CD8-positive, alpha-beta memory T cell (primary cell): ENCODE measurements around the gene RBM24. TPM values are rescaled to one million over a fixed set of nuclear protein-coding genes. Genes with fewer than 3 reads are reported as not detected.
A peak's percentile ranks its signal among the peaks of the same experiment; 100 is the strongest.

Source experiments
- CTCF ChIA-PET: fragments of 350-600 bp; sonication (Branson Sonifier 250); formaldehyde crosslinking; loops from one replicate; lab custom pipeline; 2021; ENCODE audit warnings: antibody characterized with exemption; lab: Charles Lee
- POLR2A ChIA-PET: fragments of 350-600 bp; sonication (Branson Sonifier 250); formaldehyde crosslinking; loops from one replicate; lab custom pipeline; 2021; ENCODE audit warnings: antibody characterized with exemption; lab: Charles Lee
- DNase-seq, 5 donors: peaks; one replicate each; pipeline versions ENCODE4 v3.0.0 to v3.0.0-alpha.2; 2020 to 2022; ENCODE audit warnings: mixed read lengths in 1 of 5
- H3K27ac ChIP-seq: one replicate; pipeline ENCODE4 v1.7.0; 2013; ENCODE audit warnings: low read depth, mild to moderate bottlenecking, low read length, moderate library complexity
- H3K27me3 ChIP-seq: 2 replicates; pipeline ENCODE4 v1.7.0; 2013; ENCODE audit warnings: low read length, mild to moderate bottlenecking; ENCODE audit not compliant: insufficient read depth, poor library complexity, severe bottlenecking
- H3K36me3 ChIP-seq: 2 replicates; pipeline ENCODE4 v1.7.0; 2013; ENCODE audit warnings: mild to moderate bottlenecking, low read length, moderate library complexity; ENCODE audit not compliant: insufficient read depth
- H3K4me1 ChIP-seq: 2 replicates; pipeline ENCODE4 v1.7.0; 2013; ENCODE audit warnings: mild to moderate bottlenecking, low read length, moderate library complexity; ENCODE audit not compliant: insufficient read depth
- H3K4me3 ChIP-seq: 2 replicates; pipeline ENCODE4 v1.7.0; 2013; ENCODE audit warnings: mild to moderate bottlenecking, low read length
- H3K9me3 ChIP-seq: 2 replicates; pipeline ENCODE4 v1.7.0; 2013; ENCODE audit warnings: mild to moderate bottlenecking, low read length
- H3K27ac Mint-ChIP-seq, 8 donors: one replicate each; pipeline ENCODE4 v1.8.0; 2020 to 2021; ENCODE audit warnings: mixed read lengths in 8 of 8, mild to moderate bottlenecking in 6 of 8, inconsistent platforms in 3 of 8, moderate library complexity in 3 of 8
- H3K27me3 Mint-ChIP-seq, 2 donors: one replicate each; pipeline ENCODE4 v1.8.0; 2020 to 2021; ENCODE audit warnings: mixed read lengths in 2 of 2, mild to moderate bottlenecking in 1 of 2, moderate library complexity in 1 of 2
- H3K36me3 Mint-ChIP-seq, 3 donors: one replicate each; pipeline ENCODE4 v1.8.0; 2020 to 2021; ENCODE audit warnings: mixed read lengths in 3 of 3, inconsistent platforms in 1 of 3, mild to moderate bottlenecking in 1 of 3
- H3K4me1 Mint-ChIP-seq, 3 donors: one replicate each; pipeline ENCODE4 v1.8.0; 2020 to 2021; ENCODE audit warnings: mixed read lengths in 3 of 3, inconsistent platforms in 1 of 3, mild to moderate bottlenecking in 1 of 3
- H3K4me3 Mint-ChIP-seq, 7 donors: one replicate each; pipeline ENCODE4 v1.8.0; 2020 to 2021; ENCODE audit warnings: mixed read lengths in 7 of 7, mild to moderate bottlenecking in 6 of 7, moderate library complexity in 4 of 7, inconsistent platforms in 2 of 7
- H3K9me3 Mint-ChIP-seq, 5 donors: one replicate each; pipeline ENCODE4 v1.8.0; 2020 to 2022; ENCODE audit warnings: mixed read lengths in 5 of 5, mild to moderate bottlenecking in 3 of 5, moderate library complexity in 2 of 5, inconsistent platforms in 1 of 5
- polyA plus RNA-seq: library from polyadenylated mRNA; unstranded; fragments of 300-500 nt; fragmentation: Illumina TruSeq; gene quantifications from one replicate; pipeline ENCODE4 v1.2.3, GENCODE V29; 2021
- total RNA-seq, 2 experiments: library from RNA; stranded (reverse); gene quantifications; one replicate each; pipeline ENCODE4 v1.2.3, GENCODE V29; 2021

RBM24 gene
- total and polyA plus RNA-seq, 3 experiments from 2014 or later, result 0.74 TPM; not detected in 2

DNA sequence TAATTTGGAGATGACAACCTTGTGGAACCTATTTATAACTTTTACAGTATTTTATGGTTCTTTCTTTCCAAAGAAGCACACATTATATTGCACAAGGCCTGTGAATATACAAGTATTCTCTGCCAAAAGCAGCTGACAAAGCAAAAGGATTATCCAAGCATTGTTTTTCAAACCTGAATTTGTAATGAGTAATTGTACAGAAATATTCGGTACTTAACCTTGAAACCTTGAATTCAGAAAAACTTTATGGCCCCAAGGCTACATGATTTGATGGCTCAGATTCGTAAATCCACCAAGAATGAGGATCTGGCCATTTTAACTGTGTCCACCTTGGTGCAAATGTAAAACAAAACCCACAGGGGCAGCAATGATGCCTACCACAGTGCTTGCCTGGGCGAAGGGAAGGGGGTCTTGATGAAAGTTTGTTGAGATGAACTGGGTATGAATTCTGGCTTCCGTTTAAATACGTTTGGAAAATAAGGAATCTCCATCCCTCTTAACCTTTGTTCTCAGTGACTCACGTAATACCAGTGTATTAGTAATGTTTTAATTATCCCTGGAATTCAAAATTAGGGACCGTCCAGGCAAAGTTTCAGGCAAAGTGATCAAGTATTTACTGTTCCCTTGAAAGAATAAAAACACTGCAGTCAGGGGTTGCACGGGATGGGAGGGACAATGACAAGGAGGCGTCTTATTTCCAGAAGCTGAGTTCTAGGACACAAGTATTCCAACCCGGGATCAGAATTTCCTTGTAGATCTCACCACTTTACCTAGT lies 2.7 kb upstream of the RBM24 start:
- Mint-ChIP-seq H3K4me1 (peaks cover 9 to 19% (median 12%) of the 10 kb centered on the region in 3 donors), H3K27ac (no peak overlapping the region), H3K27me3 (peaks cover 39 to 75% of the 10 kb centered on the region in 2 donors), H3K4me3 (no peak overlapping the region), H3K9me3 (peaks cover 0 to 5% (median 0%) of the 10 kb centered on the region in 5 donors), H3K36me3 (peaks cover 0 to 7% (median 0%) of the 10 kb centered on the region in 3 donors)
- ChIA-PET POLR2A (no interaction called here), CTCF (no interaction called here)
- H3K9me3 ChIP-seq, result no peaks in the 10 kb centered on the region
- H3K4me1 ChIP-seq, result no peaks in the 10 kb centered on the region
- H3K27ac ChIP-seq, result no peak overlapping the region
- H3K27me3 ChIP-seq, result peaks cover 10% of the 10 kb centered on the region
- no peaks in the 10 kb centered on the region for H3K36me3 ChIP-seq
- no peak for DNase-seq
- H3K4me3 ChIP-seq, result no peak overlapping the region

DNA sequence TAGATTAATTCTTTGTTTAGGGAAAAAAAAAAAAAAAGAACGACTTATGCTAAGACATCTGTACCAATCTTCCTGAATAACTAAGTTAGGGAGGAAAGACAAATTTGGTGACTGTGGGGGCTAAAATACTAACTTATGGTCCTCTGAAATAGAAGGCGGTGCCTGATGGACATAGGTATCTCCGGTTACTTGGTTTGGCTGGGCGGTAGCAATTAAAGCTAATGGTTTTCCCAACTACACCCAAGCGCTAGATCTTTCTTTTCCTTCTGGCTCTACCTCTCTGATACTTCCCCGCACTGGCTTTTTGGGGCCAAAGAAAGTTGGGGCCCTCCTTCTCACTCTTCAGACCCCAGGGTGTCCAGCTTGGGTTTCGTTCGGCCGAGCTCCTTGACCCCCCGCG lies 1.0 kb upstream of the RBM24 start:
- POLR2A ChIA-PET, result no interaction called here
- Mint-ChIP-seq H3K4me1 (peaks cover 9 to 19% (median 12%) of the 10 kb centered on the region in 3 donors), H3K4me3 (peak overlapping the region in 4 of 7 donors; percentile 9 to 59 (median 13)), H3K36me3 (peaks cover 0 to 7% (median 0%) of the 10 kb centered on the region in 3 donors), H3K27me3 (peaks cover 47 to 78% of the 10 kb centered on the region in 2 donors), H3K27ac (no peak overlapping the region), H3K9me3 (peaks cover 0 to 5% (median 0%) of the 10 kb centered on the region in 5 donors)
- no peak overlapping the region for H3K4me3 ChIP-seq
- H3K9me3 ChIP-seq, result no peaks in the 10 kb centered on the region
- CTCF ChIA-PET, result no interaction called here
- DNase-seq, result no peak
- no peaks in the 10 kb centered on the region for H3K36me3 ChIP-seq
- no peak overlapping the region for H3K27ac ChIP-seq
- H3K27me3 ChIP-seq, result peaks cover 10% of the 10 kb centered on the region
- H3K4me1 ChIP-seq, result no peaks in the 10 kb centered on the region

DNA sequence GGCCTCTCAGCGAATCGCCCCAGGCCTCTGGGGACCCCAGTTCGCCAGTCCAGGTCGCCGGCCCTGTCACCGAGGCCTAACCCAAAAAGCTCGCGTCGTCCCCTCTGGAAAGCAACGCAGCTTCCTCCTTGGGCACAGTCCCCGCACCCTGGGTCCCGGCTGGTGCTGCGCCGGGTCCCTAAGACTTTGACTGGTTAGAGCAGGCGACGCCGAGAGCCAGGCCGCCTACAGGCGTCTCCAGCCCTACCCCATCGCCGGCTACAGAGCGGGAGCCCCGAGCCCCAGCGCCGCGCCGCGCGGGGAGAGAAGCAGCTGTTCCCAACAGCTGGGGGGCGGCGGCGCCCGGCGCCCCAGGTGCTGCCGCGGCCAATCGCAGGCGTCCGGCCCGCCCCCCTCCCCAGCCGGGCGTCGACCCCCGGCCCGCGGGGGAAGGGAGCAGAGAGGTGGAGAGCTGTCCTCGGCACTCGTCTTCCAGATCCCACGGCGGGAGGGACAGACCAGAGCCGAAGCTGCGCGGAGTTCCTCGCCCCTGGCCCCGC lies 540 bp upstream of the RBM24 start:
- ChIA-PET CTCF (no interaction called here), POLR2A (no interaction called here)
- Mint-ChIP-seq H3K27me3 (peaks cover 48 to 79% of the 10 kb centered on the region in 2 donors), H3K9me3 (peaks cover 0 to 5% (median 0%) of the 10 kb centered on the region in 5 donors), H3K4me3 (peak overlapping the region in 3 of 7 donors; percentile 13 to 71 (median 59)), H3K36me3 (peaks cover 0 to 7% (median 0%) of the 10 kb centered on the region in 3 donors), H3K4me1 (peaks cover 9 to 19% (median 12%) of the 10 kb centered on the region in 3 donors), H3K27ac (no peak overlapping the region)
- no peaks in the 10 kb centered on the region for H3K4me1 ChIP-seq
- H3K4me3 ChIP-seq, result no peak overlapping the region
- no peaks in the 10 kb centered on the region for H3K9me3 ChIP-seq
- no peak overlapping the region for H3K27ac ChIP-seq
- peaks cover 10% of the 10 kb centered on the region for H3K27me3 ChIP-seq
- DNase-seq, result no peak
- H3K36me3 ChIP-seq, result no peaks in the 10 kb centered on the region

DNA sequence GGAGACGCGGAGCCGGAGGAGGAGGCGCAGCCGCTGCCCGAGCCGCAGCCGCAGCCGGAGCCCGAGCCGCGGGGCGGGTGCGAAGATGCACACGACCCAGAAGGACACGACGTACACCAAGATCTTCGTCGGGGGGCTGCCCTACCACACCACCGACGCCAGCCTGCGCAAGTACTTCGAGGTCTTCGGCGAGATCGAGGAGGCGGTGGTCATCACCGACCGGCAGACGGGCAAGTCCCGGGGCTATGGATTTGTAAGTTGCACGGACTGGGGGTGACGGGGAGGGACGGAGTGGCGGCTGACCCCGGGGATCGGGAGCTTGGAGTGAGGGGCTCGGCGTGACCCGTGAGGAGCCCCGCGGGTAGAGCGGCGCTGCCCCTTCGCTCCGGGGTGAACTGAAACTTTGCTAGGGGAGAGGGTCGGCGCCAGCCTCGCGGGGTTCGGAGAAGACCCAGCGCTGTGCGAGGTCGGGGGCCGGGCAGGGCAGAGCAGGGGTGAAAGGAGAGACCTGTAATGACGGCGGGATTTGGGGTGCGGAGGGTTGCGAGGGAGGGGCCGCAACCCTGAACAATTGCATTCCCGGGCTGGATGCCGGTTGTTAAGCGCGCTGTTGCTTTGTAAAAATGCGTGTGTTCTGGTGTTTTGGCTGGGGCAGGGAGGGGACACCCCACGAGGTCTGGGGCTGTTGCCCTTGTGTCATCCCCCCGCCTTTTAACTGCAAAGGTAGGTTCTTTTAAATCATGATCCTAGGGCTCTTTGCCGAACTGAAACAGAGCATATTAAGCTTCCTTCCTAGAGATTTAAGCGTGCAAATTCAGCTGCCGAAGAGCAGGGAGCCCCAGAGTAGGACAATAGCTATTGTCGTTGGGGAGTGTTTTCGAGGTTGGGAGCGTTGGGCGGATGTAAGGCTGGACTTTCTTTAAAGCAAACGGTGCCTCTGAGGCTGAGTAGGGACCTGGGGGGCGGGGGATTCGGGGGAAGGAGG lies 628 bp downstream of the RBM24 start:
- Histone ChIP-seq H3K4me1 (no peaks in the 10 kb centered on the region), H3K36me3 (no peaks in the 10 kb centered on the region), H3K27me3 (peaks cover 10% of the 10 kb centered on the region), H3K9me3 (no peaks in the 10 kb centered on the region), H3K27ac (no peak overlapping the region), H3K4me3 (no peak overlapping the region)
- ChIA-PET POLR2A (no interaction called here), CTCF (no interaction called here)
- no peak for DNase-seq
- peaks cover 50 to 80% of the 10 kb centered on the region in 2 donors for H3K27me3 Mint-ChIP-seq
- H3K4me3 Mint-ChIP-seq, result peak overlapping the region; percentile 73 to 89 (median 81)
- H3K36me3 Mint-ChIP-seq, result peaks cover 0 to 7% (median 0%) of the 10 kb centered on the region in 3 donors
- peak overlapping the region in 2 of 8 donors; percentile 26 to 53 for H3K27ac Mint-ChIP-seq
- H3K9me3 Mint-ChIP-seq, result peaks cover 0 to 3% (median 0%) of the 10 kb centered on the region in 5 donors
- H3K4me1 Mint-ChIP-seq, result peaks cover 9 to 19% (median 12%) of the 10 kb centered on the region in 3 donors

- CTCF ChIA-PET, result no interaction called here
- H3K4me1 Mint-ChIP-seq, result peaks cover 9 to 19% (median 12%) of the 10 kb centered on the region in 3 donors
- peaks cover 0 to 7% (median 0%) of the 10 kb centered on the region in 3 donors for H3K36me3 Mint-ChIP-seq
- POLR2A ChIA-PET, result no interaction called here
- H3K27ac ChIP-seq, result no peak overlapping the region
- no peaks in the 10 kb centered on the region for H3K9me3 ChIP-seq
- H3K27ac Mint-ChIP-seq, result no peak overlapping the region
- peaks cover 49 to 78% of the 10 kb centered on the region in 2 donors for H3K27me3 Mint-ChIP-seq
- H3K4me1 ChIP-seq, result no peaks in the 10 kb centered on the region
- no peaks in the 10 kb centered on the region for H3K36me3 ChIP-seq
- peaks cover 10% of the 10 kb centered on the region for H3K27me3 ChIP-seq
- peaks cover 0 to 3% (median 0%) of the 10 kb centered on the region in 5 donors for H3K9me3 Mint-ChIP-seq
- H3K4me3 ChIP-seq, result no peak overlapping the region
- DNase-seq, result no peak
- H3K4me3 Mint-ChIP-seq, result peak overlapping the region in 5 of 7 donors; percentile 17 to 63 (median 42)
Measured at GRCh38 chr6:17283074-17283473, 1.9 kb downstream of the RBM24 start.

DNA sequence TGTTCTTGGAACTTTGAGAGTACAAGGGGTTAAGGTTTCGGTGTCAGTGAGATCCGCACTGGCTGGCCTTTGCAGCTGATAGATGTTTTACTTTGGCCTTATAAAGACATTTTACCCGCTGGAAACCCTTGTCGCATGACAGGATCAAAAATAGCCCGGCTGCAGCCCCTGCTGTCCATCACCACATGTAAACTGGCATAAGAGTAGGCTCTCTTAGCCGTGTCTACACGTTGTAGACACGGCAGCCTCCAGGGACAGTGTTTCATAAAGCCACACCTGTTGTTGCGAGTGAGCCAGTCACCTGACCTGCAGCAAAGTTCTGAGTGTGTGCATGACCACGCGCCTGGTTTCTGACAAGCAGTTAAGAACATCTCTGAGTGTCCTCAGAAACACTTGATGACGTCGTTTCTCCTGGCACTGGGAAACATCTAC lies 8.5 kb downstream of the RBM24 start:
- Mint-ChIP-seq H3K4me1 (no peaks in the 10 kb centered on the region), H3K27ac (no peak overlapping the region), H3K27me3 (peaks cover 20 to 35% of the 10 kb centered on the region in 2 donors), H3K4me3 (no peak overlapping the region), H3K9me3 (no peaks in the 10 kb centered on the region), H3K36me3 (no peaks in the 10 kb centered on the region)
- POLR2A ChIA-PET, result no interaction called here
- CTCF ChIA-PET, result no interaction called here
- Histone ChIP-seq H3K4me1 (no peaks in the 10 kb centered on the region), H3K9me3 (no peaks in the 10 kb centered on the region), H3K27ac (no peak overlapping the region), H3K27me3 (no peaks in the 10 kb centered on the region), H3K36me3 (no peaks in the 10 kb centered on the region), H3K4me3 (no peak overlapping the region)
- no peak for DNase-seq

DNA sequence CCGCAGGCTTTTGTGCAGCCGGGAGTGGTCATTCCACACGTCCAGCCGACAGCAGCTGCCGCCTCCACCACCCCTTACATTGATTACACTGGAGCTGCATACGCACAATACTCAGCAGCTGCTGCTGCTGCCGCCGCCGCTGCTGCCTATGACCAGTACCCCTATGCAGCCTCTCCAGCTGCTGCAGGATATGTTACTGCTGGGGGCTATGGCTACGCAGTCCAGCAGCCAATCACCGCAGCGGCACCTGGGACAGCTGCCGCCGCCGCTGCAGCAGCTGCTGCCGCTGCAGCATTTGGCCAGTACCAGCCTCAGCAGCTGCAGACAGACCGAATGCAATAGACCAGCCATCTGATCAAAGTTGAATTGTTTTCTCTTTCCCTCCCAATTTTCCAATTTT lies 10.6 kb downstream of the RBM24 start:
- H3K27ac ChIP-seq, result no peak overlapping the region
- Mint-ChIP-seq H3K36me3 (no peaks in the 10 kb centered on the region), H3K9me3 (no peaks in the 10 kb centered on the region), H3K27me3 (peaks cover 9 to 23% of the 10 kb centered on the region in 2 donors), H3K27ac (no peak overlapping the region), H3K4me1 (no peaks in the 10 kb centered on the region), H3K4me3 (no peak overlapping the region)
- H3K27me3 ChIP-seq, result no peaks in the 10 kb centered on the region
- ChIA-PET POLR2A (no interaction called here), CTCF (no interaction called here)
- H3K9me3 ChIP-seq, result no peaks in the 10 kb centered on the region
- DNase-seq, result no peak
- H3K4me3 ChIP-seq, result no peak overlapping the region
- H3K4me1 ChIP-seq, result no peaks in the 10 kb centered on the region
- H3K36me3 ChIP-seq, result no peaks in the 10 kb centered on the region
